ENCODE results near the gene ZFHX3. TPM values are rescaled to one million over a fixed set of nuclear protein-coding genes. Genes with fewer than 3 reads are reported as not detected.

Gene ZFHX3
- total RNA-seq, 1 experiment from 2014 or later, result 3.5 TPM

- DNase-seq (ENCODE audit: low spot score), result no peak
Observed at GRCh38 chr16:72978212-72978611, 69.7 kb downstream of the ZFHX3 start.

GRCh38 chr16:72977127-72977526, 70.8 kb downstream of the ZFHX3 start:
- DNase-seq (ENCODE audit: low spot score), result no peak

GRCh38 chr16:72976438-72977064, 71.4 kb downstream of the ZFHX3 start:
- no peak for DNase-seq (ENCODE audit: low spot score)

- DNase-seq (ENCODE audit: low spot score), result no peak
Observed at GRCh38 chr16:72975809-72976437, 72.0 kb downstream of the ZFHX3 start.

DNA sequence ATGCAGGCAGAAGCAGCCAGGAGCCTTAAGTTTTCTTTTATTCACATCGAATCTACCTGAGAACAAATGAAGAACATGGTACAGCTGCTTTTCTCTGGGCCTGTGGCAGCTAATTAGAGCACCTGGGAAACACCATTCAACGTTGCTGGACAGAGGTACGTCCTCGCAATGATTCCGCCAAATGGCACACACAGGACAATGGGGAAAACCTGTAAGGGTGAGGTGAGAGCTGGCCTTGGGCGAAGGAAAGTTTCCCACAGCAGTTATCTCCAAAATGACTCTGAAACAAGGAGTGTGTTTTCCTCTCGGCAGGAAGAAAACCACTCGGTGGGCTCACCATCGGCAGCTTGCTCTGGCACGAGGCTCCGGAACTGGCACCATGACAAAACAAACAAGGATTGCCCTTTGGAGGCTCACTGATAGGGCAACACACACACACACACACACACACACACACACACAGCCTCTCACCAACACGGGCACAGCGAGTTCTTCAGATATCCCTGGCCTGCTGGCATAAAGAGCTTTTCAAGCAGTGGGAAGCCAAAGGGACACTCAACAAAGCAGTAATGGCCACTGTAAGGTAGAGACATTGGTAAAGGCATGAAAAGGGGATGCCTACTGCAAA, 73.7 kb downstream of the ZFHX3 start:
- DNase-seq (ENCODE audit: low spot score), result no peak

GRCh38 chr16:72972878-72973571, 74.9 kb downstream of the ZFHX3 start:
- no peak for DNase-seq (ENCODE audit: low spot score)

DNA sequence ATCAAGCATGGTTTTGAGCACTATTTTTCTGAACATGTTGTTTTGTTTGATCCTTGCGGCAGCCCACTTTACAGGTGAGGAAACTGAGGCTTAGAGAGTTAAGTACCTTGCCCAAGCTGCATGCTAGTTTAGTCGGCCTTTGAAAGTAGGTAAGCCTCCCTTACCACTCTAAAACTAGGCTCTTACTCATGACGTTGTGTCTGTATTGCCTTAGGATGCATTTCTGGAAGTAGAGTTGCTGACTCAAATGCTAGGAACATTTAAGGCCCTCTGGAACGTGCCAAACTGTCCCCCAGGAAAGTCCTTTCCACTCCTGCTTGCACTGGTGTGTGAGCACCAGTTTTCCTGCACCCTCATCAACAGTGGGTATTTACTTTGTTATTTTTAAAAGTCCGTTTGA, 76.6 kb downstream of the ZFHX3 start:
- no peak for DNase-seq (ENCODE audit: low spot score)

GRCh38 chr16:72970656-72971055, 77.3 kb downstream of the ZFHX3 start:
- no peak for DNase-seq (ENCODE audit: low spot score)

- no peak for DNase-seq (ENCODE audit: low spot score)
Observed at GRCh38 chr16:72969812-72970211, 78.1 kb downstream of the ZFHX3 start.

DNA sequence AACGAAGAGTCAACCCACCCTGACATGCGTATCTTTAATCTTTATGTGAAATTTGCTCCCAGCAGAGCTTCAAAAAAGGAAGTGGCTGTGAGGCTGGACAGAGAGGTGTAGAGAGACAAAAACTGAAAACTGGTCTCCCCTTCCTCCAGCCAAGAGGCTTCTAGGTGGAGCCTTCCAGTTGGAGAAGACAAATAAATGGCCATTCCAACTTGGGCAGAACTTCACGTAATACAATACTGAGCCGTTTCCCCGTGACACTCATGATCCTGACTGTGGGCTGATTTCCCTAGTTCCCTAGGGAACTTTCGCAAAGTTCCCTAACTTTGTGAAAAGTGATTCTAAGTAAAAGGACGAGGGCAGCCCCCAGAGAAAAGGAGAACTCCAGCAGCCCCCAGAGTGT, 78.8 kb downstream of the ZFHX3 start:
- DNase-seq (ENCODE audit: low spot score), result no peak

GRCh38 chr16:72967941-72968340, 80.0 kb downstream of the ZFHX3 start:
- DNase-seq (ENCODE audit: low spot score), result no peak

DNA sequence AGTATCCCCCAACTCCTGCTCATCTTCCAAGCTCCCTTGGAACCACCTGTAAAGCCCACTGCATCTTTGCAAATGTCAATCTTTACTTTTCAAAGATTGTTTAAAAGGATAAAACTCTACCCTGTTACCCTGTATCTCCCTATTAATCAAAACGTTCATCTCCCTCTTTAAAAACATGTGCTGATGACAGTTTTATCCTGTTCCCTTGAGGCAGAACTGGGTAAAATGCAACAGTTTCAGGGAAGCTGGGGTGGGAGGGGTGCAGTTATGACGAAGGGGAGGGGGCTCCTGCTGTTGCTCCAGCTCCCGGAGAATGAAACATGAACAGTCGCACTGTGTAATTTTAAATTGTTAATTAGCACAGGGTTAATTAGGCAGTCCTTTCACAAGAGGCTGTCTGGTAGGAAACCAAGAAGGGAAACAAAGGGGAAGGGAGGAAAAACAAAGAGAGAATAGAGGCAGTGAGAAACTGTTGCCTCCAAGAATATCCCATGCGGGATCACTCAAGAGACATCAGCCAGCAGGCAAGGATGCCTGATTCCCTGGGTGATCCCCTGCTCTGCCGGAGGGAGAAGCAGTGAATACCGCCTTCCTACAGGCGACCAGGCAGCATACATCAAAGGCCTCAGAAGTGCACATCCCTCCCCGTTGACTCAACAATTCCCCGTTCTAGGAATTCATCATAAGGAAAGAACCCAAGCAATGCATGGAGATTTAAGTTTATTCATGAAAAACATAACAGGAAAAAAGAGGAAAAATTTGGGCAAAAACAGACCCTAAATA, 84.2 kb downstream of the ZFHX3 start:
- DNase-seq (ENCODE audit: low spot score), result no peak

- no peak for DNase-seq (ENCODE audit: low spot score)
Observed at GRCh38 chr16:72962347-72962746, 85.6 kb downstream of the ZFHX3 start.

GRCh38 chr16:72961863-72962262, 86.1 kb downstream of the ZFHX3 start:
- DNase-seq (ENCODE audit: low spot score), result no peak

DNA sequence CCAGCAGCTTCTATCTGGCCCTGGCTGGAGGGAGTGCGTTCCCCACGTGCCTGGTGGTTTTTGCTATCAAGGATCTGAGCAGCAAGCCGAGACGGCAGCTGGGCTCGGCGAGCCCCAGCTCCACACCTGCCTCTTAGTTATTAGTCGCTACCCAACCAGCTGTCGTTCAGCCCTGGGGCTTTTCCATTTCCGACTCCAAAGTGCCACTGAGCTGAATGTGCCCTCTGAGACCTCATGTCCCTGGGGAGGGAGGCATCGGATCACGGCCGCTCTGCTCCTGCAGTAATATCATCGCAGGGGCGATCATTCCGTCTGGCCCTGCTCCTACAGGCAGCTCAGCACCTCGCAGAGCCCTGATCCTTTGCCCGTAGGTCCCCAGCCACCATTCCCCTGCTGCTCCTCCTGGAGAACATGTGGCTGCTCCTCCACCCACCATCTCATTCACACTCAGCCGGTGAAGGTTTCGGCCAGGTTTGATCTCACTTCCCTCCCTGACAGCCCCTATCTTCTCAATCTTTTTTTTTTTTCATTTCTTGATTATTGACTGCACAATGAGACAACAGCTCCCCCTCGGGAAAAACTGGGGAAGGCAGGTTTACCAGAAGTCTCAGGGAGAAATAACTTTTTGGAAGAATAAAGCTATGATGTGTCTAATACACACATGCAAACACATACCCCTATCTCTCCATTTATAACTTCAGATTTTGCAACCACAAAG, 86.7 kb downstream of the ZFHX3 start:
- DNase-seq (ENCODE audit: low spot score), result peak; percentile 22

DNA sequence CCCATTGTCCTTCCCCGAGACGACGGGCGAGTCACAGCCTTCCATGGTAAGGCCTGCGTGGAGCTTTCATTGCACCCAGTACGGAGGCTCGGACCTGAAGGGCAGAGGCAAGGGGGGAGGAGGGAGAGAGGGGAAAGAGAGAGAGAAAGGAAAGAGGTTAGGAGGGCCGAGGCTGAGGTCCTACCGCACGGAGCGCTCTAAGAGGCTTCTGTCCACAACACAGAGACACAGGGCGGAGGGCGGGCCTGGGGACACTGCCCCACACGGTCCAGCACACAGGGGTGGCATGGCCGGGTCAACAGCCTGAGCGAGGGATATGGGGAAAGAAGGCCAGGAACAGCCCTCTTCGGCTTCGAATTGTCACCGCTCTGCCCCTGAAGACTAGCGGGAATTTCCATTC, 87.8 kb downstream of the ZFHX3 start:
- DNase-seq (ENCODE audit: low spot score), result no peak

- DNase-seq (ENCODE audit: low spot score), result no peak
Observed at GRCh38 chr16:72959301-72959996, 88.5 kb downstream of the ZFHX3 start.

DNA sequence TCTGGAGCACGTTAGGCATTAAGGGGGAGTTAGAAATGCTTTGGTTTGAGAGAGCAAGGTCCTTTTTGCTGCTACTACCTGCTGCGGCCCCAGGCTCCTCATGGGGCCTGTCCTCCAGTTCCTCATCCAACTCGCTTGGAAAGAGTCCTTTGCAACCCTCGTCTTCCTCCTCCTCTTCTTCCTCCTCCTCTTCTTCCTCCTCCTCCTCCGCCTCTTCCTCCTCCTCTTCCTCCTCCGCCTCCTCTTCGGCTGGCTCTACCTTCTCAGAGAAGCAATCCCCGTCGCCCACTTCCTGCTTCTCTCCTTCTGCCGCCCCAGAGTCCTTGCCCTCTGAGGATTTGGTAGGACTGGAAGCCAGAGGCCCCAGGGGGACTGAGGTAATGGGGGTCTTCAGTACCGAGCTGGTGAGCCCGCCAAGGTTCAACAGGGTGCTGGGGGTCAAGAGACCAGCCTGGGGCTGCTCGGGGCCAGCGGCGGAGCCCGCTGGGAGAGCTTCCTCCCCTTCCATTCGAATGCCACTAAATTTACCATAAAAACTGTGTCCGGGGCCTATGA, 89.3 kb downstream of the ZFHX3 start:
- no peak for DNase-seq (ENCODE audit: low spot score)

DNA sequence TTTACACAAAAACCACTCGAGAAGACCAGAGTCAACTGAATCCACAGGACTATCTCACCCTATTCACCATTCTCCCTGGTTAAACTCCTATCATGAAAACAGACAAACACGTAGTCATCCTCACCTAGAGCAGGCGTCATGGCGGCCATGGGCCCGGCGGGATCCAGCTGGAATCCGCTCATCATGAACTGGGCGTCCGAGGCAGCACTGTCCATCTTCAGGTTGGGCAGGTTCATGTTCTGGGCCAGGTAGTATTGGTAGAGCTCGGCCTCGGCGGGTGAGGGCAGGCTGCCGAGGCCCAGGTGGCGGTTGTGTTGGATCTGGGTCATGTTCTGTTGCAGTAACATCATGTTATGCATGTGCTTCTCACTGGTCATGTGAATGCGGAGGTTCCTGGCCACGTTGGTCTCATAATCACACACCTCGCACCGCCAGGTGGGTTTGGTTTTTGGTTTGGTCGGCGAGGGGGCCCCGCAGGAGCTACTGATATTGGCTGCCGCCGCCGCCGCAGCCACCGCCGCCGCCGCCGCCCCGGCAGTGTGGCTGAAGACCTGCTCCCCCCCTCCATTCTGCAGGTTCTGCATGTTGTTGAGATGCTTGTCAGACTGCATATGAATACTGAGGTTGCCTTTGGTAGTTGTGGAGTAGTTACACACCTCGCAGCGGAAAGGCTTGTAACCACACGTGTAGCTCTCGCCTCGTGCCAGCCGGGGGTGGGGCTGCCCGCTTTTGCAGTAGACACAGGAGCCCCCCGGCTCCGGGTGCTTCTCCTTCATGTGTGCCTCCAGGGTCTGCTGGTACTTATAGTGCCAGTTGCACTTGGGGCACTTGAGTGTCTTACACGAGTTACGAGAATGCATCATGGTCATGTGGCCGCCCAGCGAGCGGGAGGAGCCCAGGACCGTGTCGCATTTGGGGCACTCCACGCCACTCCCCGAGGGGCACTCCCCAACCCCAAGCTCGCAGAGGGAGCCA, 90.3 kb downstream of the ZFHX3 start:
- no peak for DNase-seq (ENCODE audit: low spot score)
